Measurements from ENCODE around the gene CNDP1. TPM values are rescaled to one million over a fixed set of nuclear protein-coding genes. Genes with fewer than 3 reads are reported as not detected.

Gene CNDP1
- total and polyA plus RNA-seq, 4 donors = 0.09 to 21.1 (median 5.8) TPM

DNA sequence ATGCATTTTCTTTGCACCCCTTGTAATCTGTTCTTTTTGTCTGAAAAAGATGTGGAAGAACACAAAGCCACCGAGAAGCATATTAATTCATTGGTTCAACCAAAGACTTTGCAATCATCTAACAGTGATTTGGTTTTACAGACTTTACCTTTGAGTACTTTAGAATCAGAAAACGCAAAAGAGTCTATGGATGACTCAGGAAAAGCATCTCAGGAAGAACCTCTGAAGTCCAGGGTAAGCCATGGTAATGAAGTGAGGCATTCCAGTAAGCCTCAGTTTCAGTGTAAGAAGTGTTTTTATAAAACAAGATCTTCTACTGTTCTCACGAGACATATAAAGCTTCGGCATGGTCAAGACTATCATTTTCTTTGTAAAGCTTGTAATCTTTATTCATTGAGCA is 98.6 kb downstream of the CNDP1 start (continued):
- TF ChIP-seq, protein P1, sequence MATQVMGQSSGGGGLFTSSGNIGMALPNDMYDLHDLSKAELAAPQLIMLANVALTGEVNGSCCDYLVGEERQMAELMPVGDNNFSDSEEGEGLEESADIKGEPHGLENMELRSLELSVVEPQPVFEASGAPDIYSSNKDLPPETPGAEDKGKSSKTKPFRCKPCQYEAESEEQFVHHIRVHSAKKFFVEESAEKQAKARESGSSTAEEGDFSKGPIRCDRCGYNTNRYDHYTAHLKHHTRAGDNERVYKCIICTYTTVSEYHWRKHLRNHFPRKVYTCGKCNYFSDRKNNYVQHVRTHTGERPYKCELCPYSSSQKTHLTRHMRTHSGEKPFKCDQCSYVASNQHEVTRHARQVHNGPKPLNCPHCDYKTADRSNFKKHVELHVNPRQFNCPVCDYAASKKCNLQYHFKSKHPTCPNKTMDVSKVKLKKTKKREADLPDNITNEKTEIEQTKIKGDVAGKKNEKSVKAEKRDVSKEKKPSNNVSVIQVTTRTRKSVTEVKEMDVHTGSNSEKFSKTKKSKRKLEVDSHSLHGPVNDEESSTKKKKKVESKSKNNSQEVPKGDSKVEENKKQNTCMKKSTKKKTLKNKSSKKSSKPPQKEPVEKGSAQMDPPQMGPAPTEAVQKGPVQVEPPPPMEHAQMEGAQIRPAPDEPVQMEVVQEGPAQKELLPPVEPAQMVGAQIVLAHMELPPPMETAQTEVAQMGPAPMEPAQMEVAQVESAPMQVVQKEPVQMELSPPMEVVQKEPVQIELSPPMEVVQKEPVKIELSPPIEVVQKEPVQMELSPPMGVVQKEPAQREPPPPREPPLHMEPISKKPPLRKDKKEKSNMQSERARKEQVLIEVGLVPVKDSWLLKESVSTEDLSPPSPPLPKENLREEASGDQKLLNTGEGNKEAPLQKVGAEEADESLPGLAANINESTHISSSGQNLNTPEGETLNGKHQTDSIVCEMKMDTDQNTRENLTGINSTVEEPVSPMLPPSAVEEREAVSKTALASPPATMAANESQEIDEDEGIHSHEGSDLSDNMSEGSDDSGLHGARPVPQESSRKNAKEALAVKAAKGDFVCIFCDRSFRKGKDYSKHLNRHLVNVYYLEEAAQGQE (IDR thresholded peaks at IDR 0.05) = no peak
- TF ChIP-seq, protein P2, sequence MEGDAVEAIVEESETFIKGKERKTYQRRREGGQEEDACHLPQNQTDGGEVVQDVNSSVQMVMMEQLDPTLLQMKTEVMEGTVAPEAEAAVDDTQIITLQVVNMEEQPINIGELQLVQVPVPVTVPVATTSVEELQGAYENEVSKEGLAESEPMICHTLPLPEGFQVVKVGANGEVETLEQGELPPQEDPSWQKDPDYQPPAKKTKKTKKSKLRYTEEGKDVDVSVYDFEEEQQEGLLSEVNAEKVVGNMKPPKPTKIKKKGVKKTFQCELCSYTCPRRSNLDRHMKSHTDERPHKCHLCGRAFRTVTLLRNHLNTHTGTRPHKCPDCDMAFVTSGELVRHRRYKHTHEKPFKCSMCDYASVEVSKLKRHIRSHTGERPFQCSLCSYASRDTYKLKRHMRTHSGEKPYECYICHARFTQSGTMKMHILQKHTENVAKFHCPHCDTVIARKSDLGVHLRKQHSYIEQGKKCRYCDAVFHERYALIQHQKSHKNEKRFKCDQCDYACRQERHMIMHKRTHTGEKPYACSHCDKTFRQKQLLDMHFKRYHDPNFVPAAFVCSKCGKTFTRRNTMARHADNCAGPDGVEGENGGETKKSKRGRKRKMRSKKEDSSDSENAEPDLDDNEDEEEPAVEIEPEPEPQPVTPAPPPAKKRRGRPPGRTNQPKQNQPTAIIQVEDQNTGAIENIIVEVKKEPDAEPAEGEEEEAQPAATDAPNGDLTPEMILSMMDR (IDR thresholded peaks at IDR 0.05; ENCODE audit: low read depth, low read length, missing input control) = no peak
- TF ChIP-seq YY1 (IDR thresholded peaks at IDR 0.05) = no peak

DNA sequence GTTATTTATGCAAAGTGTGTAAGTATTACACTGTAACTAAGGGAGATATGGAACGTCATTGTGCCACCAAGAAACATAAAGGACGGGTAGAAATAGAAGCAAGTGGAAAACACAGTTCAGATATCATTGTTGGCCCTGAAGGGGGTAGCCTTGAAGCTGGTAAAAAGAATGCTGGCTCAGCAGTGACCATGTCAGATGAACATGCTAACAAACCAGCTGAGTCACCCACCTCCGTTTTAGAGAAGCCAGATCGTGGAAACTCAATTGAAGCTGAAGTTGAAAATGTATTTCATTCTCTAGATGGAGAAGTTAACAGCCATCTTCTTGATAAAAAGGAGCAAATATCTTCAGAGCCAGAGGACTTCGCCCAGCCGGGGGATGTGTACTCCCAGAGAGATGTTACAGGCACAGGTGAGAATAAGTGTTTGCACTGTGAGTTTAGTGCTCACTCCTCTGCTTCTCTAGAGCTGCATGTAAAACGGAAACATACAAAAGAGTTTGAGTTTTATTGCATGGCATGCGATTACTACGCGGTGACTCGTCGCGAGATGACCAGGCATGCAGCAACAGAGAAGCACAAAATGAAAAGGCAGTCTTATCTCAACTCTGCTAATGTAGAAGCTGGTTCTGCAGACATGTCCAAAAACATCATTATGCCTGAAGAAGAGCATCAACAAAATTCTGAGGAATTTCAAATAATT is 99.5 kb downstream of the CNDP1 start:
- Histone ChIP-seq H3K27ac (ENCODE audit: low read depth in 1 of 2, low read length in 2 of 2) (no peak overlapping the region), H3K27me3 (ENCODE audit: control insufficient read depth in 4 of 4, insufficient read depth in 4 of 4, low read length in 3 of 4) (no peaks in the 10 kb centered on the region), H3K4me3 (ENCODE audit: low read depth in 1 of 3, low read length in 3 of 3) (no peak overlapping the region), H3K36me3 (ENCODE audit: control insufficient read depth in 4 of 4, insufficient read depth in 3 of 4, low read depth in 1 of 4, low read length in 3 of 4) (peaks cover 0 to 14% (median 3%) of the 10 kb centered on the region in 4 donors), H3K9me3 (ENCODE audit: control insufficient read depth in 4 of 4, low read length in 3 of 4) (no peaks in the 10 kb centered on the region), H3K9ac (ENCODE audit: low read depth in 1 of 2, low read length in 2 of 2) (no peak overlapping the region), H3K4me1 (ENCODE audit: control insufficient read depth in 4 of 4, insufficient read depth in 4 of 4, low read length in 3 of 4) (no peaks in the 10 kb centered on the region)
- no peak for TF ChIP-seq HNF4G (IDR thresholded peaks at IDR 0.05)
- TF ChIP-seq RXRA (IDR thresholded peaks at IDR 0.05) = no peak
- TF ChIP-seq, protein P3, sequence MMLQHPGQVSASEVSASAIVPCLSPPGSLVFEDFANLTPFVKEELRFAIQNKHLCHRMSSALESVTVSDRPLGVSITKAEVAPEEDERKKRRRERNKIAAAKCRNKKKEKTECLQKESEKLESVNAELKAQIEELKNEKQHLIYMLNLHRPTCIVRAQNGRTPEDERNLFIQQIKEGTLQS (IDR thresholded peaks at IDR 0.05) = no peak
- TF ChIP-seq TAF1 (conservative IDR thresholded peaks at IDR 0.05) = no peak
- TF ChIP-seq RAD21 (IDR thresholded peaks at IDR 0.05) = no peak
- TF ChIP-seq JUND (IDR thresholded peaks at IDR 0.05) = no peak
- TF ChIP-seq NR2F2 (IDR thresholded peaks at IDR 0.05) = no peak
- TF ChIP-seq GABPA (IDR thresholded peaks at IDR 0.05 in 1 of 2, conservative IDR thresholded peaks at IDR 0.05 in 1 of 2) = no peak
- no peak for TF ChIP-seq FOXA2 (IDR thresholded peaks at IDR 0.05)
- TF ChIP-seq, protein P2 (IDR thresholded peaks at IDR 0.05; ENCODE audit: low read depth, low read length, missing input control) = no peak
- 95% methylated on average over 13 of the region's 13 CpGs for WGBS
- DNase-seq (ENCODE audit: low spot score) = no peak
